ENCODE measurements around the gene SPTBN1. TPM values are rescaled to one million over a fixed set of nuclear protein-coding genes. Genes with fewer than 3 reads are reported as not detected.

SPTBN1 gene
- total and polyA plus RNA-seq, 5 donors from 2014 or later: 10.0 to 182 (median 19.6) TPM

DNA sequence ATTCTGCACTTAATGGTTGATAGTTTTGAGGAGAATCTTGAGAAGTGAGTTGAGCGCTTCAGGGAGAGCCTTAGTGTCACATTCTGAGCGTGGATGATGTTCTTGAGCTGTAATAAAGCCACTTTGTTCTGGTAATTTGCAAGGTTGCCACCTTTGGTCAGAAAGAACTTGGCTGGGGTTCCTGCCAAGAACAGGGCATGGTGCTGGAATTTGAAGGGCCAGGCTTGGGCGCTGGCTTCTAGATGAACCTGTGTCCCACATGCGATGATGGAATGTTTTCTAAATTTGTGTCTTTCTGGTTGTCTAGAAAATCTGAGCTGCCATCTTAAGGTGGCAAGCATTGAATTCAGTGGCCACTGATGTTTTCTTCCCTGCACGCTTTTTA lies 143.2 kb downstream of the SPTBN1 start:
- H3K4me3 Mint-ChIP-seq: peak overlapping the region; percentile 22 to 68 (median 50)
- Histone ChIP-seq H3K36me3 (ENCODE audit: control insufficient read depth, insufficient read depth, low read length) (peaks cover 17% of the 10 kb centered on the region), H3K27me3 (ENCODE audit: control insufficient read depth, insufficient read depth, low read length) (no peaks in the 10 kb centered on the region), H3K4me3 (ENCODE audit: low read depth, low read length) (no peak overlapping the region), H3K9me3 (ENCODE audit: control insufficient read depth in 2 of 2, low read length in 2 of 2) (no peaks in the 10 kb centered on the region), H3K4me1 (ENCODE audit: control insufficient read depth, insufficient read depth, low read length, poor library complexity, severe bottlenecking) (peaks cover 80% of the 10 kb centered on the region), H3K27ac (ENCODE audit: insufficient read depth, low read length, poor library complexity, severe bottlenecking) (no peak overlapping the region)
- peak overlapping the region in 2 of 3 donors; percentile 85 to 89 for H3K27ac Mint-ChIP-seq
- ATAC-seq (ENCODE audit: low read depth in 2 of 2): no peak
- no peak for DNase-seq
- H3K27me3 Mint-ChIP-seq: no peaks in the 10 kb centered on the region
- peaks cover 0 to 1% (median 0%) of the 10 kb centered on the region in 7 donors for H3K9me3 Mint-ChIP-seq
- peaks cover 65 to 100% (median 79%) of the 10 kb centered on the region in 4 donors for H3K4me1 Mint-ChIP-seq
- H3K36me3 Mint-ChIP-seq: peaks cover 36% of the 10 kb centered on the region

DNA sequence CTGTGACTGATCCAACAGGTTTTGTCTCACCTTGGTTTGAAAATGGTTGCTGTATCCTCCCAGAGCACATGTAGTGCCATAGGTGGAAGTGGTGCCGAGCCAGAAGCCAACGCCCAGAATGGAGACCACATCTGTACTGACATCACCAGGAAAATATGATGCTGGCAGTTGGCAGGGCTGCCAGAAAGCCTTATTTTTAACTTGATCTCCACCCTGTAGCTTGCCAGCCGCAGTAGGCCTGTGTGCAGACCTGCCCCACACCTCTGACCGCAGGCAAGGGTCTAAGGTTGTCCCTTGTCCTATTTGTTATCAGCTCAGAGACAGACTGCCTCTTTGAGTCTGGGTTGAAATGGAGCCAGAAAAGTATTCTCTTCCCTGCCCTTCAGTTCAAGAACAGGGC lies 143.8 kb downstream of the SPTBN1 start:
- no peak overlapping the region for H3K27ac ChIP-seq (ENCODE audit: insufficient read depth, low read length, poor library complexity, severe bottlenecking)
- peaks cover 68 to 100% (median 84%) of the 10 kb centered on the region in 4 donors for H3K4me1 Mint-ChIP-seq
- DNase-seq (peak in 1 of 3 donors; percentile 58), ATAC-seq (ENCODE audit: low read depth in 2 of 2) (no peak)
- peaks cover 0 to 1% (median 0%) of the 10 kb centered on the region in 7 donors for H3K9me3 Mint-ChIP-seq
- H3K4me3 Mint-ChIP-seq: peak overlapping the region in 3 of 4 donors; percentile 22 to 68 (median 64)
- no peaks in the 10 kb centered on the region for H3K27me3 ChIP-seq (ENCODE audit: control insufficient read depth, insufficient read depth, low read length)
- H3K36me3 Mint-ChIP-seq: peaks cover 36% of the 10 kb centered on the region
- no peaks in the 10 kb centered on the region for H3K9me3 ChIP-seq (ENCODE audit: control insufficient read depth in 2 of 2, low read length in 2 of 2)
- peak overlapping the region; percentile 85 to 89 (median 89) for H3K27ac Mint-ChIP-seq
- H3K4me1 ChIP-seq (ENCODE audit: control insufficient read depth, insufficient read depth, low read length, poor library complexity, severe bottlenecking): peaks cover 85% of the 10 kb centered on the region
- H3K27me3 Mint-ChIP-seq: no peaks in the 10 kb centered on the region
- no peak overlapping the region for H3K4me3 ChIP-seq (ENCODE audit: low read depth, low read length)
- peaks cover 17% of the 10 kb centered on the region for H3K36me3 ChIP-seq (ENCODE audit: control insufficient read depth, insufficient read depth, low read length)

DNA sequence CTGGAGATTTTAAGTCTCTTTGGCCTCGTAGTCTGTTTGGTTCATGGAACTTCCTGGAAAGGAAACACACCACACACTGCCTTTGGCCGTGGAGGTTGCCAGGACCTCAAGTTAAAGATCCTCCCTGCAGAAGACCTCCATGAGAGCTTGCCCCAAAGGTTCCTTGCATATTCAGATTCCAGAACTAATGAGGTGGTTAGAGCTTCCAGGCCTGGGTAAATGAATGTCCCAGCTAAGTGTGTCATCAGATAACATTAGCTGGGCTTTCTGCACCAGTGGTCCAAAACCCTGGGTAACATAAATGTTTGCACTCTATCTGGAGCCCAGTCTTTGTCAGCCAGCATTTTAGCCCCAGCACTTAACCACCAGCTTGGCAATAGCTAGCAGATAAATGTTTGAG lies 145.2 kb downstream of the SPTBN1 start:
- no peak for ATAC-seq (ENCODE audit: low read depth in 2 of 2)
- H3K9me3 Mint-ChIP-seq: peaks cover 0 to 1% (median 0%) of the 10 kb centered on the region in 7 donors
- peak overlapping the region; percentile 10 for H3K4me3 ChIP-seq (ENCODE audit: low read depth, low read length)
- peaks cover 17% of the 10 kb centered on the region for H3K36me3 ChIP-seq (ENCODE audit: control insufficient read depth, insufficient read depth, low read length)
- peaks cover 88% of the 10 kb centered on the region for H3K4me1 ChIP-seq (ENCODE audit: control insufficient read depth, insufficient read depth, low read length, poor library complexity, severe bottlenecking)
- no peak for DNase-seq
- no peaks in the 10 kb centered on the region for H3K9me3 ChIP-seq (ENCODE audit: control insufficient read depth in 2 of 2, low read length in 2 of 2)
- H3K4me1 Mint-ChIP-seq: peaks cover 64 to 100% (median 85%) of the 10 kb centered on the region in 4 donors
- no peaks in the 10 kb centered on the region for H3K27me3 ChIP-seq (ENCODE audit: control insufficient read depth, insufficient read depth, low read length)
- peak overlapping the region; percentile 55 for H3K27ac ChIP-seq (ENCODE audit: insufficient read depth, low read length, poor library complexity, severe bottlenecking)
- H3K27me3 Mint-ChIP-seq: no peaks in the 10 kb centered on the region
- peak overlapping the region; percentile 83 to 90 (median 89) for H3K27ac Mint-ChIP-seq
- peak overlapping the region; percentile 24 to 71 (median 62) for H3K4me3 Mint-ChIP-seq
- H3K36me3 Mint-ChIP-seq: peaks cover 27% of the 10 kb centered on the region

- Mint-ChIP-seq H3K27ac (peak overlapping the region; percentile 83 to 95 (median 90)), H3K36me3 (peaks cover 27% of the 10 kb centered on the region), H3K27me3 (no peaks in the 10 kb centered on the region), H3K9me3 (peaks cover 0 to 1% (median 0%) of the 10 kb centered on the region in 7 donors), H3K4me3 (peak overlapping the region; percentile 20 to 72 (median 48)), H3K4me1 (peaks cover 52 to 94% (median 79%) of the 10 kb centered on the region in 4 donors)
- H3K4me3 ChIP-seq (ENCODE audit: low read depth, low read length): no peak overlapping the region
- H3K36me3 ChIP-seq (ENCODE audit: control insufficient read depth, insufficient read depth, low read length): peaks cover 17% of the 10 kb centered on the region
- no peaks in the 10 kb centered on the region for H3K27me3 ChIP-seq (ENCODE audit: control insufficient read depth, insufficient read depth, low read length)
- H3K27ac ChIP-seq (ENCODE audit: insufficient read depth, low read length, poor library complexity, severe bottlenecking): peak overlapping the region; percentile 29
- ATAC-seq (ENCODE audit: low read depth in 2 of 2): no peak
- DNase-seq: no peak
- peaks cover 83% of the 10 kb centered on the region for H3K4me1 ChIP-seq (ENCODE audit: control insufficient read depth, insufficient read depth, low read length, poor library complexity, severe bottlenecking)
- H3K9me3 ChIP-seq (ENCODE audit: control insufficient read depth in 2 of 2, low read length in 2 of 2): no peaks in the 10 kb centered on the region
Measured at GRCh38 chr2:54602736-54603322, 146.7 kb downstream of the SPTBN1 start.

GRCh38 chr2:54603357-54603756 lies 147.2 kb downstream of the SPTBN1 start:
- H3K9me3 Mint-ChIP-seq: peaks cover 0 to 3% (median 0%) of the 10 kb centered on the region in 7 donors
- ATAC-seq (ENCODE audit: low read depth in 2 of 2) (no peak), DNase-seq (no peak)
- H3K4me1 Mint-ChIP-seq: peaks cover 54 to 94% (median 79%) of the 10 kb centered on the region in 4 donors
- Histone ChIP-seq H3K4me3 (ENCODE audit: low read depth, low read length) (peak overlapping the region; percentile 37), H3K27me3 (ENCODE audit: control insufficient read depth, insufficient read depth, low read length) (no peaks in the 10 kb centered on the region), H3K9me3 (ENCODE audit: control insufficient read depth in 2 of 2, low read length in 2 of 2) (no peaks in the 10 kb centered on the region), H3K4me1 (ENCODE audit: control insufficient read depth, insufficient read depth, low read length, poor library complexity, severe bottlenecking) (peaks cover 78% of the 10 kb centered on the region), H3K27ac (ENCODE audit: insufficient read depth, low read length, poor library complexity, severe bottlenecking) (no peak overlapping the region), H3K36me3 (ENCODE audit: control insufficient read depth, insufficient read depth, low read length) (peaks cover 20% of the 10 kb centered on the region)
- peaks cover 27% of the 10 kb centered on the region for H3K36me3 Mint-ChIP-seq
- H3K4me3 Mint-ChIP-seq: peak overlapping the region in 2 of 4 donors; percentile 48 to 71
- peak overlapping the region; percentile 83 to 95 (median 90) for H3K27ac Mint-ChIP-seq
- H3K27me3 Mint-ChIP-seq: no peaks in the 10 kb centered on the region

GRCh38 chr2:54603796-54604195 lies 147.7 kb downstream of the SPTBN1 start:
- Mint-ChIP-seq H3K27ac (peak overlapping the region; percentile 83 to 95 (median 90)), H3K4me1 (peaks cover 56 to 92% (median 79%) of the 10 kb centered on the region in 4 donors), H3K4me3 (peak overlapping the region in 3 of 4 donors; percentile 23 to 77 (median 71)), H3K9me3 (peaks cover 0 to 3% (median 0%) of the 10 kb centered on the region in 7 donors), H3K36me3 (peaks cover 25% of the 10 kb centered on the region), H3K27me3 (no peaks in the 10 kb centered on the region)
- Histone ChIP-seq H3K4me1 (ENCODE audit: control insufficient read depth, insufficient read depth, low read length, poor library complexity, severe bottlenecking) (peaks cover 77% of the 10 kb centered on the region), H3K27me3 (ENCODE audit: control insufficient read depth, insufficient read depth, low read length) (no peaks in the 10 kb centered on the region), H3K9me3 (ENCODE audit: control insufficient read depth in 2 of 2, low read length in 2 of 2) (no peaks in the 10 kb centered on the region), H3K36me3 (ENCODE audit: control insufficient read depth, insufficient read depth, low read length) (peaks cover 18% of the 10 kb centered on the region), H3K4me3 (ENCODE audit: low read depth, low read length) (peak overlapping the region; percentile 37), H3K27ac (ENCODE audit: insufficient read depth, low read length, poor library complexity, severe bottlenecking) (peak overlapping the region; percentile 35)
- DNase-seq (peak in 1 of 3 donors; percentile 33), ATAC-seq (ENCODE audit: low read depth in 2 of 2) (peak in 1 of 2 donors; percentile 30)

GRCh38 chr2:54604871-54605270 lies 148.7 kb downstream of the SPTBN1 start:
- no peaks in the 10 kb centered on the region for H3K27me3 ChIP-seq (ENCODE audit: control insufficient read depth, insufficient read depth, low read length)
- H3K27ac ChIP-seq (ENCODE audit: insufficient read depth, low read length, poor library complexity, severe bottlenecking): no peak overlapping the region
- ATAC-seq (ENCODE audit: low read depth in 2 of 2) (peak in 1 of 2 donors; percentile 23), DNase-seq (no peak)
- peaks cover 72% of the 10 kb centered on the region for H3K4me1 ChIP-seq (ENCODE audit: control insufficient read depth, insufficient read depth, low read length, poor library complexity, severe bottlenecking)
- Mint-ChIP-seq H3K9me3 (peaks cover 0 to 3% (median 0%) of the 10 kb centered on the region in 7 donors), H3K27ac (peak overlapping the region; percentile 83 to 95 (median 90)), H3K27me3 (no peaks in the 10 kb centered on the region), H3K4me3 (peak overlapping the region; percentile 20 to 79 (median 42)), H3K4me1 (peaks cover 59 to 92% (median 82%) of the 10 kb centered on the region in 4 donors), H3K36me3 (peaks cover 21% of the 10 kb centered on the region)
- peak overlapping the region; percentile 15 for H3K4me3 ChIP-seq (ENCODE audit: low read depth, low read length)
- no peaks in the 10 kb centered on the region for H3K9me3 ChIP-seq (ENCODE audit: control insufficient read depth in 2 of 2, low read length in 2 of 2)
- peaks cover 7% of the 10 kb centered on the region for H3K36me3 ChIP-seq (ENCODE audit: control insufficient read depth, insufficient read depth, low read length)

All from CD4-positive, CD25-positive, alpha-beta regulatory T cell (primary cell).